WTC11 (cell line): ENCODE measurements around the gene CELF4.

ENCODE experiments used
- ELF4 ChIP-seq: sonication (generic); formaldehyde crosslinking; IDR thresholded peaks from 2 replicates; pipeline ENCODE4 v1.8.1; 2022; ENCODE audit warnings: low read depth, mild to moderate bottlenecking, moderate library complexity, missing genetic modification reagents
- GTF2I ChIP-seq: fragments of 250-450 bp; sonication (Bioruptor Pico); conservative IDR thresholded peaks from 2 replicates; pipeline ENCODE4 v1.4.0; 2021; ENCODE audit warnings: mild to moderate bottlenecking
- JAZF1 ChIP-seq: fragments of 250-450 bp; sonication (Bioruptor Pico); IDR thresholded peaks from 2 replicates; pipeline ENCODE4 v1.9.0; 2021; ENCODE audit warnings: moderate library complexity, mild to moderate bottlenecking, inconsistent platforms
- JUN ChIP-seq: sonication (generic); formaldehyde crosslinking; IDR thresholded peaks from 2 replicates; pipeline ENCODE4 v1.8.0; 2023; ENCODE audit warnings: mild to moderate bottlenecking, missing genetic modification reagents
- KAT7 ChIP-seq: sonication (generic); formaldehyde crosslinking; IDR thresholded peaks from 2 replicates; pipeline ENCODE4 v1.8.1; 2023; ENCODE audit warnings: missing genetic modification reagents, mild to moderate bottlenecking, borderline replicate concordance
- TEAD4 ChIP-seq: sonication (generic); formaldehyde crosslinking; IDR thresholded peaks from 2 replicates; pipeline ENCODE4 v1.8.0; 2022; ENCODE audit warnings: mild to moderate bottlenecking, missing genetic modification reagents
- ZNF138 ChIP-seq: sonication (generic); formaldehyde crosslinking; conservative IDR thresholded peaks from 2 replicates; pipeline ENCODE4 v1.8.1; 2022; ENCODE audit warnings: mild to moderate bottlenecking, moderate library complexity, missing genetic modification reagents
- TF ChIP-seq, protein P1 (sequence below): fragments of 200-600 bp; IDR thresholded peaks from 2 replicates; pipeline ENCODE4 v1.8.0; 2022; ENCODE audit warnings: antibody characterized with exemption
- TF ChIP-seq, protein P2 (sequence below): sonication (generic); formaldehyde crosslinking; IDR thresholded peaks from 2 replicates; pipeline ENCODE4 v1.8.0; 2022; ENCODE audit warnings: mild to moderate bottlenecking, missing genetic modification reagents
- TF ChIP-seq, protein P3 (sequence below): sonication (generic); formaldehyde crosslinking; IDR thresholded peaks from 2 replicates; pipeline ENCODE4 v1.8.1; 2023; ENCODE audit warnings: mild to moderate bottlenecking, missing genetic modification reagents
- TF ChIP-seq, protein P4 (sequence below): sonication (generic); formaldehyde crosslinking; IDR thresholded peaks from 2 replicates; pipeline ENCODE4 v1.8.1; 2023; ENCODE audit warnings: mild to moderate bottlenecking, missing genetic modification reagents, borderline replicate concordance

DNA sequence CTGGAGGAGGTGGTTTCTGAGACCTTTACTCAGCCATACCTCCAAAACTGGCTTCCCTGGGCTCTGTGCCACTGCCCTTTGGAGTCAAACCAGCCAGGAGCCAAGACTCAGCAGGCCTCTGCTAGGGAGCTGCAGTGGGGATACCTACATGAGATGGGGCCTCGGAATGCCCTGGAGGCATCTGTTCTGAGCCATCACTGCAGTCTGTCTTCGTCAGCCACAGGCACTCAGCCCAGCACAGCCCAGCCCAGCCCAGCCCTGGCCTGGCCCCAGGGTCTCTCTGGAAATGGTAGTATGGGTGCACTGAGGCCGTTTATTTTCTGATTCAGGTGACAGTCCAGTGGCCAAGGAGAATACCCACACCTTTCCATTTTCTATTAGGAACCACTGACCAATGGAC, 209.8 kb downstream of the CELF4 start:
- TF ChIP-seq TEAD4 (CRISPR knock-in tag) (no peak), KAT7 (CRISPR knock-in tag) (no peak), JAZF1 (CRISPR knock-in tag) (no peak), ELF4 (no peak), ZNF138 (CRISPR knock-in tag) (no peak), JUN (CRISPR knock-in tag) (no peak), GTF2I (CRISPR knock-in tag) (no peak)
- TF ChIP-seq, protein P1, sequence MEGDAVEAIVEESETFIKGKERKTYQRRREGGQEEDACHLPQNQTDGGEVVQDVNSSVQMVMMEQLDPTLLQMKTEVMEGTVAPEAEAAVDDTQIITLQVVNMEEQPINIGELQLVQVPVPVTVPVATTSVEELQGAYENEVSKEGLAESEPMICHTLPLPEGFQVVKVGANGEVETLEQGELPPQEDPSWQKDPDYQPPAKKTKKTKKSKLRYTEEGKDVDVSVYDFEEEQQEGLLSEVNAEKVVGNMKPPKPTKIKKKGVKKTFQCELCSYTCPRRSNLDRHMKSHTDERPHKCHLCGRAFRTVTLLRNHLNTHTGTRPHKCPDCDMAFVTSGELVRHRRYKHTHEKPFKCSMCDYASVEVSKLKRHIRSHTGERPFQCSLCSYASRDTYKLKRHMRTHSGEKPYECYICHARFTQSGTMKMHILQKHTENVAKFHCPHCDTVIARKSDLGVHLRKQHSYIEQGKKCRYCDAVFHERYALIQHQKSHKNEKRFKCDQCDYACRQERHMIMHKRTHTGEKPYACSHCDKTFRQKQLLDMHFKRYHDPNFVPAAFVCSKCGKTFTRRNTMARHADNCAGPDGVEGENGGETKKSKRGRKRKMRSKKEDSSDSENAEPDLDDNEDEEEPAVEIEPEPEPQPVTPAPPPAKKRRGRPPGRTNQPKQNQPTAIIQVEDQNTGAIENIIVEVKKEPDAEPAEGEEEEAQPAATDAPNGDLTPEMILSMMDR: no peak
- TF ChIP-seq, protein P2, sequence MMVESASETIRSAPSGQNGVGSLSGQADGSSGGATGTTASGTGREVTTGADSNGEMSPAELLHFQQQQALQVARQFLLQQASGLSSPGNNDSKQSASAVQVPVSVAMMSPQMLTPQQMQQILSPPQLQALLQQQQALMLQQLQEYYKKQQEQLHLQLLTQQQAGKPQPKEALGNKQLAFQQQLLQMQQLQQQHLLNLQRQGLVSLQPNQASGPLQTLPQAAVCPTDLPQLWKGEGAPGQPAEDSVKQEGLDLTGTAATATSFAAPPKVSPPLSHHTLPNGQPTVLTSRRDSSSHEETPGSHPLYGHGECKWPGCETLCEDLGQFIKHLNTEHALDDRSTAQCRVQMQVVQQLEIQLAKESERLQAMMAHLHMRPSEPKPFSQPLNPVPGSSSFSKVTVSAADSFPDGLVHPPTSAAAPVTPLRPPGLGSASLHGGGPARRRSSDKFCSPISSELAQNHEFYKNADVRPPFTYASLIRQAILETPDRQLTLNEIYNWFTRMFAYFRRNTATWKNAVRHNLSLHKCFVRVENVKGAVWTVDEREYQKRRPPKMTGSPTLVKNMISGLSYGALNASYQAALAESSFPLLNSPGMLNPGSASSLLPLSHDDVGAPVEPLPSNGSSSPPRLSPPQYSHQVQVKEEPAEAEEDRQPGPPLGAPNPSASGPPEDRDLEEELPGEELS (CRISPR knock-in tag): no peak
- TF ChIP-seq, protein P3, sequence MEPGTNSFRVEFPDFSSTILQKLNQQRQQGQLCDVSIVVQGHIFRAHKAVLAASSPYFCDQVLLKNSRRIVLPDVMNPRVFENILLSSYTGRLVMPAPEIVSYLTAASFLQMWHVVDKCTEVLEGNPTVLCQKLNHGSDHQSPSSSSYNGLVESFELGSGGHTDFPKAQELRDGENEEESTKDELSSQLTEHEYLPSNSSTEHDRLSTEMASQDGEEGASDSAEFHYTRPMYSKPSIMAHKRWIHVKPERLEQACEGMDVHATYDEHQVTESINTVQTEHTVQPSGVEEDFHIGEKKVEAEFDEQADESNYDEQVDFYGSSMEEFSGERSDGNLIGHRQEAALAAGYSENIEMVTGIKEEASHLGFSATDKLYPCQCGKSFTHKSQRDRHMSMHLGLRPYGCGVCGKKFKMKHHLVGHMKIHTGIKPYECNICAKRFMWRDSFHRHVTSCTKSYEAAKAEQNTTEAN (CRISPR knock-in tag): no peak
- TF ChIP-seq, protein P4, sequence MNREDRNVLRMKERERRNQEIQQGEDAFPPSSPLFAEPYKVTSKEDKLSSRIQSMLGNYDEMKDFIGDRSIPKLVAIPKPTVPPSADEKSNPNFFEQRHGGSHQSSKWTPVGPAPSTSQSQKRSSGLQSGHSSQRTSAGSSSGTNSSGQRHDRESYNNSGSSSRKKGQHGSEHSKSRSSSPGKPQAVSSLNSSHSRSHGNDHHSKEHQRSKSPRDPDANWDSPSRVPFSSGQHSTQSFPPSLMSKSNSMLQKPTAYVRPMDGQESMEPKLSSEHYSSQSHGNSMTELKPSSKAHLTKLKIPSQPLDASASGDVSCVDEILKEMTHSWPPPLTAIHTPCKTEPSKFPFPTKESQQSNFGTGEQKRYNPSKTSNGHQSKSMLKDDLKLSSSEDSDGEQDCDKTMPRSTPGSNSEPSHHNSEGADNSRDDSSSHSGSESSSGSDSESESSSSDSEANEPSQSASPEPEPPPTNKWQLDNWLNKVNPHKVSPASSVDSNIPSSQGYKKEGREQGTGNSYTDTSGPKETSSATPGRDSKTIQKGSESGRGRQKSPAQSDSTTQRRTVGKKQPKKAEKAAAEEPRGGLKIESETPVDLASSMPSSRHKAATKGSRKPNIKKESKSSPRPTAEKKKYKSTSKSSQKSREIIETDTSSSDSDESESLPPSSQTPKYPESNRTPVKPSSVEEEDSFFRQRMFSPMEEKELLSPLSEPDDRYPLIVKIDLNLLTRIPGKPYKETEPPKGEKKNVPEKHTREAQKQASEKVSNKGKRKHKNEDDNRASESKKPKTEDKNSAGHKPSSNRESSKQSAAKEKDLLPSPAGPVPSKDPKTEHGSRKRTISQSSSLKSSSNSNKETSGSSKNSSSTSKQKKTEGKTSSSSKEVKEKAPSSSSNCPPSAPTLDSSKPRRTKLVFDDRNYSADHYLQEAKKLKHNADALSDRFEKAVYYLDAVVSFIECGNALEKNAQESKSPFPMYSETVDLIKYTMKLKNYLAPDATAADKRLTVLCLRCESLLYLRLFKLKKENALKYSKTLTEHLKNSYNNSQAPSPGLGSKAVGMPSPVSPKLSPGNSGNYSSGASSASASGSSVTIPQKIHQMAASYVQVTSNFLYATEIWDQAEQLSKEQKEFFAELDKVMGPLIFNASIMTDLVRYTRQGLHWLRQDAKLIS: no peak
